BLaER1 (cell line): ENCODE results near the gene MAPK8.

Experiments
- H3K27ac ChIP-seq: shearing (Covaris generic); formaldehyde crosslinking; 2 replicates; pipeline ENCODE4 v1.8.1; 2022
- H3K27me3 ChIP-seq: shearing (Covaris generic); formaldehyde crosslinking; 2 replicates; pipeline ENCODE4 v1.8.1; 2022
- H3K36me3 ChIP-seq: shearing (Covaris generic); formaldehyde crosslinking; 2 replicates; pipeline ENCODE4 v1.8.1; 2022
- H3K4me1 ChIP-seq: shearing (Covaris generic); formaldehyde crosslinking; 2 replicates; pipeline ENCODE4 v1.8.1; 2022
- H3K4me2 ChIP-seq: shearing (Covaris generic); formaldehyde crosslinking; 2 replicates; pipeline ENCODE4 v1.8.1; 2022
- H3K4me3 ChIP-seq: shearing (Covaris generic); formaldehyde crosslinking; 2 replicates; pipeline ENCODE4 v1.8.1; 2022
- H3K9ac ChIP-seq: shearing (Covaris generic); formaldehyde crosslinking; 2 replicates; pipeline ENCODE4 v1.8.1; 2022
- H3K9me3 ChIP-seq: shearing (Covaris generic); formaldehyde crosslinking; 2 replicates; pipeline ENCODE4 v1.8.1; 2022
- H4K20me1 ChIP-seq: shearing (Covaris generic); formaldehyde crosslinking; 2 replicates; pipeline ENCODE4 v1.8.1; 2022
- Cebpa-rat ChIP-seq: shearing (Covaris generic); IDR thresholded peaks from 2 replicates; pipeline ENCODE4 v1.8.1; 2022

MAPK8 gene

DNA sequence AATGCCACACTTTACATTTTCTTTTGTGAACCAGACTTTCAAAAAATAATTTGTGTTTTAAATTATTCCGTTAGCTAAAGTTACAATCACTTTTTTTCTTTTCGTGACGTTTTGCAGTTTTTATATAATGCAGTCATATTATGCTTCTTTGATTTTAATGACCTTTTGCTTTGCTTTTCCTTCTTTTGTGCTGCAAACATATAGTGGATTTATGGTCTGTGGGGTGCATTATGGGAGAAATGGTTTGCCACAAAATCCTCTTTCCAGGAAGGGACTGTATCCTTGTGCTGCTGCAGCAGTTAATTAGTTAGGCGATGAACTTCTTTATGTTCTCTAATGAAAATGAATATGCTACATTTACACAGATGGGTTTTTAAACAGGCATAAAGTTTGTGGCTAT lies 117.4 kb downstream of the MAPK8 start:
- Histone ChIP-seq H3K4me1 (no peaks in the 10 kb centered on the region), H3K4me3 (no peak overlapping the region), H3K27me3 (no peaks in the 10 kb centered on the region), H3K4me2 (no peak overlapping the region), H3K36me3 (peaks cover 47% of the 10 kb centered on the region), H4K20me1 (no peaks in the 10 kb centered on the region), H3K9ac (no peak overlapping the region), H3K27ac (no peak overlapping the region), H3K9me3 (no peaks in the 10 kb centered on the region)
- no peak for TF ChIP-seq Cebpa-rat

DNA sequence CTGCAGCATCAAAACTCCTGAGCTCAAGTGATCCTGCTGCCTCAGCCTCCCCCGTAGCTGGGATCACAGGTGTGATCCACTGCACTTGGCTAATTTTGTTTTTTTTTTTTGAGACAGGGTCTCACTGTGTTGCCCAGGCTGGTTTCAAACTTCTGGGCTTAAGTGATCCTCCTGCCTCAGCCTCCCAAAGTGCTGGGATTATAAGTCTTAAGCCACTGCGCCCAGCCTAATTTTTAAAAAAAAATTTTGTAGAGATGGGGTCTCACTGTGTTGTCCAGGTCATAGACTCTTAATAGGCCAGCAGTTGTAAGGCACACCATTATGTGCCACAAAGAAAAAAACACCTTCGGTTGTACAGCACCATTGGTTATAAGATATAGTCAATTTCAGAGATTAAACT lies 122.4 kb downstream of the MAPK8 start:
- H3K9ac ChIP-seq: no peak overlapping the region
- H3K4me1 ChIP-seq: no peaks in the 10 kb centered on the region
- no peak for TF ChIP-seq Cebpa-rat
- no peaks in the 10 kb centered on the region for H3K9me3 ChIP-seq
- H3K36me3 ChIP-seq: peaks cover 54% of the 10 kb centered on the region
- H4K20me1 ChIP-seq: no peaks in the 10 kb centered on the region
- H3K27me3 ChIP-seq: no peaks in the 10 kb centered on the region
- no peak overlapping the region for H3K27ac ChIP-seq
- no peak overlapping the region for H3K4me3 ChIP-seq
- H3K4me2 ChIP-seq: no peak overlapping the region

DNA sequence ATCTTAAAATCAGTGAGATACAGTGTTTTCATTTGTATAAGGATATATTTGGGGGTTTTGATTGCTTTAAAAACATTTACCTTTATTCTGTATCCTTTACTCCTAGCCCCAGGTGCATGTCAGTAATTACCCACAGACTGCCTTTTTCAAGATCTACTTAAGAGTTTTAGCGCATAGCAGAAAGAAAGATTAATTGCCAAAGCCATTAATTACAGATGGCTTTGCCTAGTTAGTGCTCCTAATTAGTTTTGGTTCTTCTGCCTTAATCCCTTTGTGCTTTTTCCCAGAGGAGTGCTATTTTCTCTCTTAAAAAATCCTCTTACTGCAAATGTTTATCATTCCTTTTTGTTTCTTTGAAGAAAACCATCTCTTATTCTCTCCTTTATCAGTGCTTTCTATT lies 122.8 kb downstream of the MAPK8 start:
- no peak for TF ChIP-seq Cebpa-rat
- Histone ChIP-seq H3K9me3 (no peaks in the 10 kb centered on the region), H3K4me3 (no peak overlapping the region), H3K4me1 (no peaks in the 10 kb centered on the region), H3K27ac (no peak overlapping the region), H3K27me3 (no peaks in the 10 kb centered on the region), H4K20me1 (no peaks in the 10 kb centered on the region), H3K4me2 (no peak overlapping the region), H3K9ac (no peak overlapping the region), H3K36me3 (peaks cover 55% of the 10 kb centered on the region)

DNA sequence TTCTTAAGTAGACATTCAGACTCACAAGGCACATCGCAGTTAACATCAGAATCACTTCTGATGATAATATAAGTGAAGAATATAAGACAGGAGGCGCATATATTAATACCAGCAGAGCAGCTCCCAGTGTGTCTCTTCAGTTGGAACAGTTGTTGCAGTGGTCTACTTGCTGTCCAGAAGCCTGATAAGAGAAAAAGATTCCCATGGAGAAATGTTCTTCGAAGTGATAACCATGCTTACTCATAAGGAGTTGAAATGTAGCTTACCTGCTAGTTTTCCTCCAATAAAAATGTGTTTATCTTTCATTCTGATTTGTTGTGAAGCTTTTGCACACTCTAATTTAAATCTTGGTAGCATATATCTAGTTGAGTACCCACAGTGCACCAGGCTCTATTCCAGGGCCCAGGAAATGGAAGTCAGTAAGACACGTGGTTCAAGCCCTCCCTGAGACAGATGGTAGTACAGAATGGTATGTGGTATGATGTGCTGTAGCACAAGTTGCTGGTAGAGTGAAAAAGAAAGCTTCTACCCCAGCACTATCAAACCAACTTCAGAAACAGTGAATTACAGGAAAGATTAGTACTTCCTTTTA lies 124.0 kb downstream of the MAPK8 start:
- TF ChIP-seq Cebpa-rat: no peak

DNA sequence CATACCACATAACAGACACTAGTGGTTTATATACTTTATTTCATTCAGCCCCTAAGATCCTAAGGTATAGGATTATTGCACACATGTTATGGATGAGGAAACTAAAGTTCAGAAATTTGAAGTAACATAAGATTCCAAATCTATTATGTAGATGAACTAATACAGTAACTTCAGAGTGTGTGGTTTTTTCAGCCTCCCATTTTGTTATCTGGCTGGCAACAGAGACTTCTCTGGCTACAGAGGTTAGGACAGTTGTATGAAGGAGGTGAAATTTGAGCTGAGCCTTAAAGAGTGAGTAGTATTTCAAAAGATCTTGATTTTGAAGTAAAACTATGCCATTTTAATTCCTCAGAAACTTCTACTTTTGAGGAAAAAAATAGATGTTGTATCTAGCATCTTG lies 125.4 kb downstream of the MAPK8 start:
- Histone ChIP-seq H3K9me3 (no peaks in the 10 kb centered on the region), H3K9ac (no peak overlapping the region), H3K4me2 (no peak overlapping the region), H4K20me1 (no peaks in the 10 kb centered on the region), H3K27ac (no peak overlapping the region), H3K27me3 (no peaks in the 10 kb centered on the region), H3K4me3 (no peak overlapping the region), H3K36me3 (peaks cover 60% of the 10 kb centered on the region), H3K4me1 (no peaks in the 10 kb centered on the region)
- no peak for TF ChIP-seq Cebpa-rat

More for the DNA sequence above, 124.0 kb downstream of the MAPK8 start:
- H3K4me3 ChIP-seq: no peak overlapping the region
- H3K4me2 ChIP-seq: no peak overlapping the region
- H3K27me3 ChIP-seq: no peaks in the 10 kb centered on the region
- H4K20me1 ChIP-seq: no peaks in the 10 kb centered on the region
- no peaks in the 10 kb centered on the region for H3K9me3 ChIP-seq
- no peaks in the 10 kb centered on the region for H3K4me1 ChIP-seq
- H3K36me3 ChIP-seq: peaks cover 61% of the 10 kb centered on the region
- no peak overlapping the region for H3K9ac ChIP-seq
- no peak overlapping the region for H3K27ac ChIP-seq

DNA sequence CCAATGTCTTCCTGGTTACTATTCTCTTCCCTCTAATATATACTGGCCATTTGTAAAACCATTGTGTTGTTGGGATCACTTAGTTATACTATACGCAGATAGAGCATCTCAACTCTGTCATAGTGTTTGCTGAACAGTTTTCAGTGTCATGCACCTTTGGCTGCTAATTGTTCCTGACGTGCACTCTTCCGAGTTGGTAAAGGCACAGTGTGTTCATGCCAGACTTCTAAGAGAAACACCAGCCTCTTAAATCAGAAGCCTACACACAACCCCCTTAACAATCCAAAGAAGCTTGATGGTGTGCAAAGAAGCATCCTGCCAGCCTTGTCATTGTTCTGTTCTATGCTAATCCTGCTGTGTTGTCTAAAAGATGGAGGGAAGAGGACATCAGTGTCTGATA lies 131.1 kb downstream of the MAPK8 start:
- Histone ChIP-seq H3K36me3 (peaks cover 39% of the 10 kb centered on the region), H3K27me3 (no peaks in the 10 kb centered on the region), H3K4me1 (peaks cover 10% of the 10 kb centered on the region), H3K4me3 (no peak overlapping the region), H3K9me3 (no peaks in the 10 kb centered on the region), H3K27ac (no peak overlapping the region), H4K20me1 (no peaks in the 10 kb centered on the region), H3K9ac (no peak overlapping the region), H3K4me2 (no peak overlapping the region)
- TF ChIP-seq Cebpa-rat: no peak

DNA sequence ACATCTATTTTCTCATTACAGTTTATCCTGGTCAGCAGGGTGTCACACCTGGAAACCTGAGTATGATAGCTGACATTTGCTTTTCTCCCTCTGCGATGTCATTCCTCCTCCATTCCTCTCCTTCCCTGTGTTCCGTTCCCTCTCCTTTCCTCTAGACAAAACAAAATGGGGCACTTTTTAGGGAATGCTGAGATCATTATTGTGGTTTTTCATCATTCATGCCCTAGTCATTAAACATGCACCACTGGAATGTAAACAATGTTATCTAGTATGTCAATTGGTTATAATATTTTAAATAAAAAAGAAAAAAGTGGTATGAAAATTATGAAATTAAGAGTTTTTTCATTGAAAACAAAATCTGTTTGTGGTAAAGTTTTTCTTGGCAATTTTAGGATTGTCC lies 132.6 kb downstream of the MAPK8 start:
- Histone ChIP-seq H4K20me1 (no peaks in the 10 kb centered on the region), H3K9ac (no peak overlapping the region), H3K27ac (no peak overlapping the region), H3K4me3 (no peak overlapping the region), H3K27me3 (no peaks in the 10 kb centered on the region), H3K4me2 (no peak overlapping the region), H3K36me3 (peaks cover 31% of the 10 kb centered on the region), H3K9me3 (no peaks in the 10 kb centered on the region), H3K4me1 (peaks cover 10% of the 10 kb centered on the region)
- no peak for TF ChIP-seq Cebpa-rat

DNA sequence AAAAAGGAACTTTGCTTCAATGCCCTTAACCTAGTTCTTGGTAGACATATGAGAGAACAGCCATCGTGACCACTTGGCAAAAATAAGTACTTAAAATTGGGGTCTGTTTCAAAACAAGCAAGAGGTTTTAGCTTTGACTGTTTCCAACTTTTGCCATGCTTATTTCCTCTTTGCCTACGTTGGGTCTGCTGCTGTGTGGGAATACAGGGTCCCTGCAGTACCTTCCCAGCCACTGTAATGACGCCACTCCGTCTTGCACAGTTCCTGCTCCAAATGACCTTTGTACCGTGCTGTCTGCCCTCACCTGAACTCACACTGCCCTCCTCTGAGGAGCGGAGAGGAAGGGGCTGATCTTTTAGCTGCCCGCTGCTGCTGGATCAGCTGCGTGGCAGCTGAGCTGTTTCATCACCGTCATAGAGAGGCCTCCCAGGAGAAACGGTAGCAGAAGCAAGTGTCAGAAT lies 133.1 kb downstream of the MAPK8 start:
- no peak for TF ChIP-seq Cebpa-rat
- Histone ChIP-seq H3K9me3 (no peaks in the 10 kb centered on the region), H3K4me1 (peaks cover 10% of the 10 kb centered on the region), H3K4me3 (no peak overlapping the region), H3K36me3 (peaks cover 28% of the 10 kb centered on the region), H3K9ac (no peak overlapping the region), H3K4me2 (no peak overlapping the region; the same call in 1 of the 2 replicates), H4K20me1 (no peaks in the 10 kb centered on the region), H3K27ac (no peak overlapping the region), H3K27me3 (no peaks in the 10 kb centered on the region)

DNA sequence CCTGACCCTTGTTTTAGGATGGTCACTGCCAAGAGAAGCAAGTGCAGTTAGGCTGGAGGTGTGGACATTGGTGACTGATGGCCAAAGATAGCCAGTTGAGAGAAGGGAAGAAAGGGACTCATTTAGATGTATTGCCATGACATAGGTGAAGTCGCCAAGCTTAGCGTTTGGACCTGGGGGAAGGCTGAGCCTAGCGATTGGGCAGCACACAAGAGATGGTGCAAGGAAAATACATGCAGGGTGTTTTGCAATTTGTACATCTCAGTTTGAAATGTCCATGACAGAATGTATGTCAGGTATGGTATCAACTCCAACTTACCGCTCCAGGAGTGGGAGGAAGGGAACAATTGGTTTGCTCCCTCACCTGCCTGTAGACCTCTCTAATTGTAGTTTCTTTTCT lies 134.3 kb downstream of the MAPK8 start:
- no peak overlapping the region for H3K9ac ChIP-seq
- no peak overlapping the region for H3K27ac ChIP-seq
- H3K36me3 ChIP-seq: peaks cover 22% of the 10 kb centered on the region
- no peak for TF ChIP-seq Cebpa-rat
- H3K4me1 ChIP-seq: peaks cover 21% of the 10 kb centered on the region
- H3K4me3 ChIP-seq: no peak overlapping the region
- no peaks in the 10 kb centered on the region for H3K27me3 ChIP-seq
- no peak overlapping the region for H3K4me2 ChIP-seq
- H4K20me1 ChIP-seq: no peaks in the 10 kb centered on the region
- H3K9me3 ChIP-seq: no peaks in the 10 kb centered on the region

DNA sequence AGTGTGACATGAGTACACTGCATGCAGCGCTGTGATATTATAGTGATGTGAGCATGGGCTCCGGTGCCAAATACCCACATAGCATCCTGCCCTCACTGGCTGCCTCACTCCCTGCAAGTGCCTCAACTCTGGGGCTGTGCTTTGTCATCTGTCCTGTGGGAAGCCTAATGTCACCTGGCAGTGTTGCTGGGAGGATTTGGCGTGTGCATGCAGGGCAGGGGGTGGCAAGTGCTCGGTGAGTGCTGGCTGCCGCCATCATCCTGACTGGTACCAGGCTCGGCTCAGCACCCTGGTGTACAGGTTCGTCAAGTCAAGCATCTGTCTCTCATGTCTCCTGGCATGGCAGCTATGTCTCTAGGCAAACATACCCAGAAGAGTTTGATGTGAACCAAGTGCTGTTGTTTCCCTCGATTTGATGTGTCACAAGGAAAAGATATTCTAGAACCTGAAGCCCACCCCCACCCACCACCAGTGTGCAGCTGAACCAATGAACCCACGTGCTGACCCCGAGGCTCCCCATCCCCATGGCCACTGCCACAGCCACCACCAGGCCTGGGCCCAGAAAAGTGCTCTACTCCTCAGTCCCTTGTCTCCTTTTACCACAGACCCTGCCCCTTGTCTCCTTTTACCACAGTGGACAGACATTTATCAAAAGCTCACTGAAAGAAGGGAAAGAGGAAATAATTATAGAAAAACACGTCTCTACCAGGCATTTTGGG lies 135.8 kb downstream of the MAPK8 start:
- no peak for TF ChIP-seq Cebpa-rat
- Histone ChIP-seq H3K36me3 (peaks cover 16% of the 10 kb centered on the region), H3K27ac (no peak overlapping the region), H3K27me3 (no peaks in the 10 kb centered on the region), H3K4me2 (no peak overlapping the region), H4K20me1 (no peaks in the 10 kb centered on the region), H3K9me3 (no peaks in the 10 kb centered on the region), H3K4me1 (peaks cover 33% of the 10 kb centered on the region), H3K4me3 (no peak overlapping the region), H3K9ac (no peak overlapping the region)

DNA sequence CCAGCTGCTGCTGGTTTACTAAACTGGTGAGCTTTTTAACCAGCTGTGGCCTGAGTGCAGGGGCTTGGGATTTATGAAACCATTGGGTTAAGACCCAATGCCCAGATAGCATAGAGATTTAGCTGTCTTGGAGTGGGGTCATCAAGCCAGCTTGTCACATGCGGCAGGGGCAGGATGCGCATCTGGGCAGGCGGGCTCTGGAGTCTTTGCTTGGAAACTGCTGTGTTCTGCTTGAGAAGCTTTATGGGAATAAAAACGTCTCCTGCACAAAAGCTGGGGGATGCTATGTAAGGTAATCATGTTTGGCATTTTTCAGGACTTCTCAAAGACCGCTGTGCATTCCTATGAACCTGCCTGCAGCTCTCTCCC lies 136.3 kb downstream of the MAPK8 start:
- no peak overlapping the region for H3K4me2 ChIP-seq
- peaks cover 34% of the 10 kb centered on the region for H3K4me1 ChIP-seq
- H3K27me3 ChIP-seq: no peaks in the 10 kb centered on the region
- H3K9me3 ChIP-seq: no peaks in the 10 kb centered on the region
- H3K36me3 ChIP-seq: peaks cover 11% of the 10 kb centered on the region
- no peak overlapping the region for H3K4me3 ChIP-seq
- no peak overlapping the region for H3K9ac ChIP-seq
- no peak for TF ChIP-seq Cebpa-rat
- no peaks in the 10 kb centered on the region for H4K20me1 ChIP-seq
- H3K27ac ChIP-seq: no peak overlapping the region
